HG03097 (cell line): Measurements from ENCODE around the gene BRD7.

Source experiments
- ATAC-seq: cut with Tn5 transposase; IDR thresholded peaks from one replicate; pipeline ENCODE4 v1.9.1; 2021; ENCODE audit not compliant: unreplicated experiment, low FRiP score

The BRD7 gene

GRCh38 chr16:50324345-50324744, 44.4 kb downstream of the BRD7 start:
- no peak for ATAC-seq

DNA sequence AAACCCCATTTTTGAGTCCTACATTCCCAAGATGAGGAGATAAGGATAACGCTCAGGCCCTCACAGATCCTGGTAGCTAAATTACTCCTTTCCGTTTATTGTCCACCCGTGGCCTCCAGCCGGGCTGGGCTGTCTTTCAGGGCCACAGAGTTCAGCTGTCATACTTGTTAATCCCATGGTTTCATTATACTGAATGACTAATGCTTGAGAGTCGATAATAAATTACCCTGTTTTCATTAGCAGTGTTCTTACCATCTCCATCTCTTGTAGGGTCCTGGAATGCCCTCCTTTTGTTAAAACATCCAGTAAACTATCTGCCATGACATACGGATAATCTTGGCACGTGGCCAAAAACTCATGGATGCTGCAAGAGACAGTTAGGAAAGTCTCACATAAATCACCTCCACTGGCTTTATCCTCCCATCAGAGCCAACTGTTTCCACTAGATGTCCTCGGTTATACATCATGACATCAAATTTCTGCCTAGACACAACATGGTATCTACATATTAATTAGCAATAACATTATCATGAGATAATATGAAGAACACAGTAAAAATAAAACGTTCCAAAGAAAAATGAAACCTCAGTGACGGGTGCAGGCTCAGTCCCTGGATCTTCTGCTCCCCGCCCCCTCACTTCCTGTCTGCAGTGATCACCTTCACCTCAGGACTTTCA, 45.3 kb downstream of the BRD7 start:
- ATAC-seq: no peak

DNA sequence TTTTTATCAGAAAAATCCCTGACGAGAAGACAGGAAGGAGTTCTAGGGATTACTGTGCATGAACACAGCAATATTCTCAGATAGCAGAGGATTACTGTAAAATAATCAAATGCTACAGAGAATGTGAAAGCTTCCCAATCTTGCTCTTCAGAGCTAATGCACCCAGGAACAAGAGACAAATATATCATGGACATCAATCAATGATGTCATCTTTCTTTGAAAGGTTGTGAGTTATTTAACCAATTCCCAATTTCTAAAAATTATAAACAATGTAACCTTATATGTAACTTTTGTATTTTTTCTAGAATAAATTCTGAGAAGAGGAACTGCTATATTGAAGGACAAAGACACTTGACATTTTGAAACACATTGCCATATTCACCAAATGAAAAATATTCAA, 46.5 kb downstream of the BRD7 start:
- no peak for ATAC-seq

DNA sequence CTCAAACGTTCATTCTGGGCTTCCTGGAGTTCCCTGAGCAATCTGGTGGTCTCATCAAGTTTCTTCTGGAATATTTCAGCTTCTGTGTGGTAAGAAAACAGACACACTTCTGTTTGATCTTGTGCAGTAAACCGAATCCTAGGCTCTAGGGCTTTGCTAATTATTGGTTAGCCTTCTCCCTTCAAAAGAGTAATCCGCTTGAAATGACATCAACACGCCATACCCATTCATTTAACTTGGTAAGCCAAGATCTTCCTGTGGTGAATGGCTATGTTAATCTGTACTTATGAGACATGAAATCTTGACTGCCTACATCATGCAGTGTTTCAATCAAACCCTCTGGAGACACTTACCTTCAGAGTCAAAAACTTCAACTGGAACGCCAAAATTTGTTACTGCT, 48.5 kb downstream of the BRD7 start:
- ATAC-seq: no peak

DNA sequence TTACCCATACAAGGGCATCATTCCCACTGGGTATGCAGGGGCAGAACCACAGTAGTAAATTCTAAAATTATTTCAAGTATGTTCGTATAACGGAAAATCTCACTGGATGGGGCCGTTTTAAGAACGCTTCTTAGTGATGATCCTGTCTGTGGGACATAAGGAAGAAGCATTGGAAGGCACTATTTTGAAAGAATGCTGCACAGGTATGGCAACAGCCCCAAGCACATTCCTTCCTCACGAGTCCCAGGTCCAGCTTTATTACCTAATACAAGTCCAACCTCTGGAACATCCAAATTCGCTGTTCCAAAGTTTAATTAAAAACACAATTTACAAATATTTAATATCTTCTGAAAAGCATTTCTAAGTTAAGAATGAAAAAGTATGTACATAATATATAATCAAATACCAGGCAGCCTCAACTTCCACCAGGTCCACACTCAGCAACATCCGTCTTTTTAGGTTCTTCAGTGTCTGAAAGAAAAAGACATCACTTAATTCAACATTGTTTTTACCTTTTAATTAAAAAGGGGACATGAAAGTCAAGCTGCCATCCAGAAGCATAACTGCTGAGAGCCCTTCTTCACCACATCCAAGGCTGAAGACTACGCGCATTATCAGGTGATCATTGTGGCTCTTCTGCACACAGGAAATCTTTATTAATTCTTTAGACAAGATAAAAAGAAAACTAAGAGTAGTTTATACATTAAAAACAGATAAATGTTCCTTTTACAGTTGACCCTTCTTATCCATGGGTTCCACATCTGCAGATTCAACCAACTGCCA, 49.8 kb downstream of the BRD7 start:
- ATAC-seq: no peak

DNA sequence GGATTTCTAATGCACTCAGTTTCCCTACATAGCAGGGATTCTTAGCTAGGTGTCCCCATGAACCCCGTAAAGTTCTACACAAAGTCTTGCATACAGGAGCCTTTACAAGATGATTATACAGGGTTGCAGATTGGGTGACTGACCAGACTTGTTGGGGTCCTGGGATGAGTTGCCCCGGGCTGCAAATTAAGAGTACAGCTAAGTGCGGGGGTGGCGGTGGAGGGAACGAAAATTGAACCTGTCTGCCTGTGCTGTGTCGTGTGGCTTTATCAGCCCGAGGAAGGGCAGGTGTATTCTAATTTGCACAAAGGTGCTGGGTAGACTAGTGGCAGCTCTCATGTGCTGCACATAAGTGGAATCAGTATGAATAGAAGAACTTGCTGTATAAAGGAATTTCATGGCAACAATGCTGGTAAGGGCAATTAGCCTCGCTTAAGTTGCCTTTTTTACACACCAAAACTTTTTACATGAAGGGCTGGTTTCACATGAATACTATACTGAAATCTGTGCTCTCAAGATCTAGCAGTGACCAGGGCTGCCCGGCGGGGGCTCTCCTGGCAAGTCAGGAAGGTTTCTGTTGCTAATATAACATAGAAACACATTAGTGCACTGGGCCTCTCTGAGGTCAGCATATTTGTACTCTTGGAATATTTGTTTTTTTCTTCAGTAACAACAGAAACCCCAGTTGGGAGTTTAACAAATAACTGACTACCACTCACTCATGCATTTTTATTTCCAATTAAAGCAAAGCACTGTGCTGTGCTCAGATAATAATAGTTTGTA, 51.7 kb downstream of the BRD7 start:
- no peak for ATAC-seq

DNA sequence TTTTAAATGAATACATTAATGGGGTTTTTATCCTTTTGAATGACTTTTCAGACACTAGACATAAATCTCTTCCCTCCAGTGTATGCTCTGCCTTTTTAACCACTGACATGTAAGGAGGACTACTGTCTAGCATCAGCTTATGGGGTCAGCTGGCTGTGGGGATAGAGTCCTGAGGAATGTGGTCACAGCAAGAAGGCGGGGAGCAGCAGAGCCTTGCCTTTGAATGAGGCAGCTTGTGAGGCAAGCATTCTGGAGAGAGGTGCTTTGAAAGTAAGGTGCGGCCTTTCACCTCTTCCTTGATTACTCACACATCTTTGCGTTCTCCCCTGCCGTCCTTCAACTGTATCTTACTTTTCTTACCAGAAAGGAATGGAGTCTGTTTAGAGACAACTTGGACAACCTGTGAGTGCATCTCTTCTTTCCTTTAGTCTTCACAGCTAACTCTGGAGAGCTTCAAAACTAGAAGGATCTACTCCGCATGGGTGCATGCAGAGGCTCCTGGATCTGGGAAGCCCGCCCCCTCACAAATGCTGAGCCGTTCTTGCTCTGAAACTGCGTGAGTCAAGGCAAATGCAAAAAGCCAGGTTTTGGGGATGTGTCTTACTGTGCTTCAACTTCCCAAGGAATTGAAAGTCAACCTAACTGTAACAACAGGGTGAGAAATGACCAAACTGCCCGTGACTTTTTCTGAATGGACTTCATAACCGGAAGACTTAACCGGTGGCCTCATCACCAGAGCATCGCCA, 52.5 kb downstream of the BRD7 start:
- no peak for ATAC-seq

DNA sequence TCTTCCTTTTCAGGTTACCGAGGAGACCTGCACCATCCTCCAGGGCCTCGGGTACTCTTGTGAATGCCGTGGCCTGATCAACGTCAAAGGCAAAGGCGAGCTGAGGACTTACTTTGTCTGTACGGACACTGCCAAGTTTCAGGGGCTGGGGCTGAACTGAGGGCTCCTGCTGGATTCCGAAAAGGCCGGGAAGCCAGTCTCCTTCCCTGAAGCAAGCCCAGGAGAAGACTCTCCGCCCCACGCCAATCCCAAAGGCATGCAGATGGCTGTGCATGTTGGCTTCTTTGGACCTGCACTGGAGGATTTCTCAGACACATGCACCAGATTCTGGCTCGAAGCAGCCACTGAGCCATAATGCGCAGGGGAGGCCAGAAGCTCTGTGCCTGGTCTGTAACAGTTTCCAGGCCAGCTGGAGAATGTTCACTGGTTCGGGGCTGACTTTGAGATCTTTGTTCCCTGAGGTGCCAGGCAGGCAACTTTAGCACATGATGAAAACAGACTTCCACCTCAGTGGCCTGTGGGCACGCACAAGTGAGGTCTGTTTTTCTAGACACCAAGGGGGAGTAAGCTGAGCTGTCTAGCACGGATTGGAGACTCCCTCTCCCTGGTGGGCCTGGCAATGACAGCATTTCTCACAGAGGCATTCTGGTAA, 53.3 kb downstream of the BRD7 start:
- ATAC-seq: no peak

GRCh38 chr16:50314665-50315064, 54.1 kb downstream of the BRD7 start:
- no peak for ATAC-seq

- ATAC-seq: no peak
These were observed 55.0 kb downstream of the BRD7 start for GRCh38 chr16:50313596-50314478.

DNA sequence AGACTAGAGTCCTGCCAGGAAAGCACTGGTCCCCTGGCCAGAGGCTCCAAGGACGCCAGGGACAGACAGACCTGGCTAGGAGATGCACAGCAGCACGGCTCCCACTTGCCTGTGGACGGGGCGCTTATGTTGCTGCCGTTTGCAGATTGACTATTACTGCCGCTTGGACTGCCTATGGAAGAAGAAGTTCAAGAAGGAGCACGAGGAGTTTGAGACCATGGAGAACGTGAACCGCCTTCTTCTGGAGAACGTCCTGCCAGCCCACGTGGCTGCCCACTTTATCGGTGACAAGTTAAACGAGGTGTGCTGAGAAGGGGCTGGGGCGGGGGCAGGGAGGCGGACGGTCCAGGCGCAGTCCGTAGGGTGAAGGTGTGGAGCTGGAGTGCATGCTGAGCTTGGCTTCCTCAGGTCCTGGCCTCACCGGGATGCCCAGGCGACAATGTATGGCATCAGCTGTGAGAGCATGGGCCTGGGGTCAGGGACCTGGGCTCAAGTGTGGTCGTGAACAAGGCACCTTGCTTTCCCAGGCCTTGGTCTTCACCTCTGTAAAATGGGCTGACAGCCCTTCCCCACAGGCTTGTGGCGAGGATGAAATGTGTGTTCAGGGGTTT, 56.8 kb downstream of the BRD7 start:
- ATAC-seq: no peak

DNA sequence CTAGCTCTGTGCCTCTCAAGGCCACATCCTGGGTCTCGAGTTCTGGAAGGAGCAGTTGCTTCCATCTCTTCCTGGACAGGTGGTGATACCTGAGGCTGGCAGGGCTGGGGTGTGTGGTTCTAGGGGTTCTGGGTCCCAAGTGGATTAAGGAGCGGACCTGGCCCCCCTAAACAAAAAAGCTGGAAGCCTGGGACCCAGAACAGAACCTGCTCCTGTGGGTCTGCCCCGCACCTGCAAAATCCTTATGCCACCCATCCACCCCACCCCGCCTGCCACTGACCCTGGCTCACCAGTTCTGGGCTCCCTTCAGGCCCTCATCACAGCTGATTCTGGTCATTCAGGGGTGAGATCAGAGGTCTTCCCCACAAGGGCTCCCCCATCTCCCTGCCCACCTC, 57.7 kb downstream of the BRD7 start:
- no peak for ATAC-seq

- ATAC-seq: no peak
These were observed 58.3 kb downstream of the BRD7 start for GRCh38 chr16:50310308-50311133.

DNA sequence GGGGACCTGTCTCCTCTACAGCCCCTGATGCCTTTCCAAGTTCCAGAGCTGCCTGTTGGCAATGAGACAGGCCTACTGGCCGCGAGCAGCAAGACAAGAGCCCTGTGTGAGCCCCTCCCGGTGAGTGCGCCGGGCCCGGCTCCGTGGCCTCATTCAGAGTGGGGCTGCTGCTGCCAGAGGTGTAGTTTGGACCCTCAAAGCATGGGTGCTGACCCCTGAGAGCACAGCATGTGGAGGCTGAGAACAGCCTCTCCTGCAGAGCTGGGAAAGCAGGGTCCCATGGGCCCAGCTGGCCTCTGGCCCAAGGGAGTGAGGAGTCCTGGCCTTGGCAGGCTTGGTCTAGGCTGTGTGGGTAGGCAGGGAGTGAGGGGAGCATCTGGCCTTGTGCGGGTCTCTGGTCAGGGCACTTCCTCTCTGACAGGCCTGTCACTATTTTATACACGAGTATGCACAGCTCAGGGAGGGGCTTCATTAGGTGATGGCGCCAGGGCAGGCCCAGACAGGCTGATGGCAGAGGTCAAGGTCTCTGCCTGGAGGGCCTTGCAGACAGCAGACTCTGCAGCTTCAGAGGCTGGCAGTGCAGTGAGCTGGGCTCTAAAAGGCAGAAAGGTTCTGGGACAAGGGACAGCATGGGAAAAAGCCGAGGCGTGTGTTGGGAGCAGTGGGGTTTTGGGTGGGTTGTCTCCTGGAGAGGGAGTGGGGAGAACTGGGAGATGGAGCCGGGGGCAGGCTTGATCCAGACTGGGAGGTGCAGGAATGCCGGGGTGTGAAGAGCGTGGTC, 59.1 kb downstream of the BRD7 start:
- ATAC-seq: no peak

DNA sequence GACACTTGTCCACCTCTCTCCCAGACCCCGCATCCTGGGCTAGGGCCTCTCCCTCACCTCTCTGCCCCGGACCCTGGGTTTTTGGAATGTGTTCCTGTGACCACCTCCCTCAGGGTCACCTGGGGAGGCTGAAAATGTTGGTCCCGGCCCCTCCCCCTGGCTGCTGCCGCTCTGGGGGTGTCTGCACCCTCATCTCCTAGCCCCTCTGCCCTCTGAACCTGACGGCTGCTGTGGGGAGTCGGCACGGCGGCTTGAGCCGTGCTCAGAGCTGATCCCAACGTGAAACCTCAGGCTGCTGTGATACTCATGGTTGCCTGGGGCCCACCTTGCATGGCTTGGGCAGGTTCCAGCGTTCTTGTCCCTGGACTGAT, 59.6 kb downstream of the BRD7 start:
- no peak for ATAC-seq

DNA sequence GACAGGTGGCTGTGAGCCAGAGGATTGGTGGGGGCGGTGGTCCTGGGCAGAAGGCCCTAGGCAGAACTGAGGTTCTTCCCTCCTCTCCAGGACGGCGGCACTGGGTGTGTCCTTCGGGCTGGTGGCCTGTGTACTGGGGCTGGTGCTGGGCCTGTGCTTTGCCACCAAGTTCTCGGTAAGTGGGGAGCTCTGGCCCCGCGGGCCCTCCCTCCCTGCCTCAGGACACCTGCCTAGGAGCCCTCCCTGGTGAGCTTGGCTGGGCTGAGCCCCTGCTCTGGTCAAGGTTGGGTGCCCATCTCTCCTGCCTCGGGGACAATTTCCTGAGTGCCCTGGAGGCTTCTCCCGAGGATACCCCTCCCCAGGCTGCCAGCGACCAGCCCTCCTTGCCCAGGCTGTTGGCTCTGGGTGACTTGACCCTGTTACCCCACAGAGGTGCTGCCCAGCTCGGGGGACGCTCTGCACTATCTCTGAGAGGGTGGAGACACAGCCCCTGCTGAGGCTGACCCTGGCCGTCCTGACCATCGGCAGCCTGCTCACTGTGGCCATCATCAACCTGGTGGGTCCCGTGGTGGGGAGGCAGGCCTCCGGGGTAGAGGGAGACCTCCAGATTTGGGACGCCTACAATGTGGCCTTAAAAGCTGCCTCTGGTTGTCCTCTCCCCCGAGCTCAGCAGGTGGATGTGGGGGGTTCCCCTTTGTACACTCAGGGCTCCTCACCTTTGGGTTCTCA, 60.4 kb downstream of the BRD7 start:
- no peak for ATAC-seq

- ATAC-seq: no peak
These were observed 62.5 kb downstream of the BRD7 start for GRCh38 chr16:50306287-50306686.
